Urothelium cell line (cell line): ENCODE results near the gene CFAP53.
"Not testable (repeated sequence)": the region's sequence is repeated elsewhere in the genome, so short reads cannot be mapped to it uniquely, and the experiment has no call there.

ENCODE experiments used
- DNase-seq: peaks from one replicate; pipeline ENCODE4 v3.0.0; 2011; ENCODE audit warnings: low spot score, mixed read lengths
- FAIRE-seq: peaks from 2 replicates; lab custom pipeline; 2011; peaks lifted over from hg19 to GRCh38; lab: Jason Lieb, UNC

Gene CFAP53, protein sequence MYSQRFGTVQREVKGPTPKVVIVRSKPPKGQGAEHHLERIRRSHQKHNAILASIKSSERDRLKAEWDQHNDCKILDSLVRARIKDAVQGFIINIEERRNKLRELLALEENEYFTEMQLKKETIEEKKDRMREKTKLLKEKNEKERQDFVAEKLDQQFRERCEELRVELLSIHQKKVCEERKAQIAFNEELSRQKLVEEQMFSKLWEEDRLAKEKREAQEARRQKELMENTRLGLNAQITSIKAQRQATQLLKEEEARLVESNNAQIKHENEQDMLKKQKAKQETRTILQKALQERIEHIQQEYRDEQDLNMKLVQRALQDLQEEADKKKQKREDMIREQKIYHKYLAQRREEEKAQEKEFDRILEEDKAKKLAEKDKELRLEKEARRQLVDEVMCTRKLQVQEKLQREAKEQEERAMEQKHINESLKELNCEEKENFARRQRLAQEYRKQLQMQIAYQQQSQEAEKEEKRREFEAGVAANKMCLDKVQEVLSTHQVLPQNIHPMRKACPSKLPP

DNA sequence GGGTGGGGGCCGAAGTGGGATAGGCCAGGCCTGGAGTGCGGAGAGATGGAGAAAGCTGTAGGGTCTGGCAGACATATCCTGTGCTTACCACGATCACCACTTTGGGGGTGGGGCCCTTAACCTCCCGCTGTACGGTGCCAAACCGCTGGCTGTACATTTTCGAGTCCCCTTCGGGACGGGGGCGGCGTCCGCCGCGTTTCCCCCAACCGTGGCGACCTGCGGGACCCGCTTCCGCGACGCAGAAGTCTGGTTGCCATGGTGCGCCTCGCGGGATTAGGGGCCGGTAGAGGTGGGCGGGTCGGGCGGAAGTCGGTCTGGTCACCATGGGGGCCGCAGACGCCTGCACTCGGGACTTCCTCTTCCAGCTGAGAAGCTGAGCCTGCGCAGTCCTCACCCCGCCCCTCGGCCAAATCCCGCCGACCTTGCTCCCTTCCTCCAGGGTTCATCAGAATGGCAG lies at the start of gene CFAP53:
TSS of gene CFAP53 (minus strand) at position 248 of the 457 bp plus-strand sequence. CDS start at position 157, 91 bp downstream.
- DNase-seq (peak; percentile 90), FAIRE-seq (no peak)

- DNase-seq (no peak), FAIRE-seq (no peak)
Measured at GRCh38 chr18:50315100-50315871, 49.0 kb upstream of the CFAP53 start.

GRCh38 chr18:50313873-50314460 lies 47.7 kb upstream of the CFAP53 start:
- no peak for DNase-seq
- no peak for FAIRE-seq

GRCh38 chr18:50313031-50313607 lies 46.8 kb upstream of the CFAP53 start:
- DNase-seq (no peak), FAIRE-seq (no peak)

GRCh38 chr18:50312296-50313030 lies 46.2 kb upstream of the CFAP53 start:
- no peak for FAIRE-seq
- no peak for DNase-seq

- FAIRE-seq (no peak), DNase-seq (no peak)
Measured at GRCh38 chr18:50311650-50312049, 45.4 kb upstream of the CFAP53 start.

- FAIRE-seq (no peak), DNase-seq (no peak)
Measured at GRCh38 chr18:50310080-50310479, 43.8 kb upstream of the CFAP53 start.

DNA sequence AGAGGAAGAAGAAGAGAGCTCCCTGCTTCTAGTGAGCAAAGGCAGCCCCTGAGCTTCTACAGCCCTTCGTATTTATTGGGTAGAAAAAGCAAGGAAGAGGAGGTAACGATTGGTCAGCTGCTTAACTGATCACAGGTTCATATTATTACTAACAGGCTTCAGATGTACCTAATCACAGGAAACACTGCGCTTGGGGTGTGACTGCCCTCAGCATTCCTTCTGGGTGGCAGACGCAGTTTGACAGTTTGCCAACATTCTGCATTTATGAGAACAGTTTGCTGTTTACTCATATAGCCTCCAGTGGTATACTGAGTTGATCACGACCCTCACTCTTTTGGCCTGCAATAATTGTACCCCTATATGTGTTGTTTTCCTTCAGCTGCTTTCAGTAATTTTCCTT lies 42.6 kb upstream of the CFAP53 start:
- not testable (repeated sequence) for FAIRE-seq, DNase-seq

- no peak for FAIRE-seq
Measured at GRCh38 chr18:50307738-50308470, 41.6 kb upstream of the CFAP53 start.

DNA sequence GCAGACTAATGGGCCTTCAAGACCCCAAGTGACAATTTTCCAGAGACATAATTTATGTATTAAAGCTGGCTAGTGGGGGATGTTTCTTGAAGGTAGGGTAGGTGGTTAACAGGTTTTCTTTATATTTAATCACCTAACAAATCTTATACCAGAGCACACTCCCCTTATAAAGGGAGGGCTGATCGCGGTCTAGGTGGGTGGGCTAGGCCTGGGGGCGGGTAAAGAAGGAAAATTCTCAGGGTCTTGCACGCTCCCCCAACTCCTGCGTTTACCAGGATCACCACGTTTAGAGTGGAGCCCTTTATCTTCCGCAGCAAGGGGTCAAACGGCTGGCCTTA lies 41.1 kb upstream of the CFAP53 start:
- FAIRE-seq = no peak

More at GRCh38 chr18:50307738-50308470, 41.6 kb upstream of the CFAP53 start:
- peak; percentile 91 for DNase-seq

DNA sequence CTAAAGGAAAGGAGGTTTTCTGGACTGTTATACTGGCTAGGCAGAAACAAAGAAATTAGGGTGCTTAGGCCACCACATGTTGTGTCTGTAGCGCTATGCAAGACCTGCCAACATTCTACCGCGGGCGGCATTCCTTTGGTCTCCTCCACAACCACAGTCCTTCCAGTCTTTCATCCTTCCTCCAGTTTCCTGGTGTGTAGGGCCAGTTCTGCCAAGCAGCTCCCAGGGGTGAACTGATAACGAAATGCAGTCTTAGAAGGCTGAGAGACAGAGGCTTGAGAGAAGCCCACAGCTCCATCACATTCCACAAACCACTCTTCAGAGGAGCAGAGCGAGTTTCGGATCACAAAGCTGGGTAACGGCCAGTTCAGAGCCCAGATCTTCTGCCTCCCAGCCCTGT lies 40.6 kb upstream of the CFAP53 start:
- FAIRE-seq (no peak), DNase-seq (no peak)

More for the DNA sequence above, 41.1 kb upstream of the CFAP53 start:
- DNase-seq = no peak

GRCh38 chr18:50301074-50301473 lies 34.8 kb upstream of the CFAP53 start:
- no peak for FAIRE-seq

DNA sequence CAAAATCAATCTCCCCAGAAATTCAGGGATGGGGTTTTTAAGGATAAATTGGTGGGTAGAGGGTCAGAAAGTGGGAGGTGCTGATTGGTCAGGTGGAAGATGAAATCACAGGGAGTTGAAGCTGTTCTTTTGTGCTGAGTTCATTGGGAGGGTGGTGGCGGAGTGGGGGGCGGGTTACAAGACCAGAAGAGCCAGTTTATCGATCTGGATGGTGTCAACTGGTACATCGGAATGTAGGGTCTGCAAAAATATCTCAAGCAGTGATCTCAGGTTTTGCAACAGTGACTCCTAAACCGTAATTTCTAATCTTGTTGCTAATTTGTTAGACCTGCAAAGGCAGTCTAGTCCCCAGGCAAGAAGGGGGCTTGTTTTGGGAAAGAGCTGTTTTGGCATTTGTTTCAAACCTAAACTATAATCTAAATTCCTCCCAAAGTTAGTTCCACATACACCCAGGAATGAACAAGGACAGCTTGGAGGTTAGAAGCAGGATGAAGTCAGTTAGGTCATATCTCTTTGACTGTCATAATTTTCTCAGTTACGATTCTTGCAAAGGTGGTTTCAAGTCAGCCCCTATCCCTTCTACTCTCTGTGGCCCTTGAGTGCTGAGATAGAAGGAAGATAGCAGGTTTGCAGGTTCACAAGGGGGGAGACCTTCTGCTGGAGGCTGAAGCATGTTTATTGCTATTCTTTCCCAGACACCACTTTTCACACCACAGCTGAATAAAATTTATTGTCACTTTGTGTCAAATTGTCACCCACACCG lies 33.5 kb upstream of the CFAP53 start:
- FAIRE-seq = no peak
- DNase-seq = no peak

More at GRCh38 chr18:50301074-50301473, 34.8 kb upstream of the CFAP53 start:
- no peak for DNase-seq

DNA sequence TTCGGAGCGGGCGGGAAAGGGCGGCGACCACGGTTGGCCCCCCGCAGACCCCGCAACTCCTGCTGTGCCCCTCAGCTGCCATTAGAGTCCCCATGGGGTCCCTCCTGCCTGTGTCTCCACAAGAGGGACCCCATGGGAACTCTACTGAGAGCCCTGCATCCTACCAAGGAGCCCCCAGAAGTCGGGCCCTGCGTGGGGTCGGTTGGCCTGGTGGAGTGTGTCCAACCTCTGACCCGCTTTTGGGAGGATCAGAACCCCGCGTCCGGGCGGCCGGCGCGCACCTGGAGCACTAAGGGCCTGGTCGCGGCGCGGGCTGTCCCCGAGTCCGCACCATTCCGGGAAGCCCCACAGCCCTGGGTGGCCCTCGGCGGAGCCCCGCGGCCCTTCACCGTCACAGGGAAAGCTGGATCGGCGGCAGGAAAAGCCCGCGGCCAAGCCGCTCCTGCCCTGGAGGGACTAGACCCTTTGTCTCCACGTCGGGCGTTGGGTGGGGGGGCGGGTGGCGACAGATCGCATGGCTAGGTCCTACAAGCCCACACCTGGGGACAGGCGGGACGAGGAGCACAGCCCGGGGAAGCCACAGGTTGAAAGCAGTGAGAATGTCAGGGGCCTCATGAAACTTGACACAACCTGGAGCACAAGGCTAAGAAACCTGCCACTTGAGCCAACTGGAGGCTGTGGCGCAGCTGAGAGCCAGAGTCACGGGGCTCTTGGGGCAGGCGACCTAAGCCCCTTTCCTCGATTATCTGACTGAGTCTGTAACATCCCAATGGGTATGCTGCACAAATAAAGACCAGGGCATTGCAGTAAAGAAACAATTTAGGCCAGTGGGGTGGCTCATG lies 32.4 kb upstream of the CFAP53 start:
- FAIRE-seq = no peak
- no peak for DNase-seq

DNA sequence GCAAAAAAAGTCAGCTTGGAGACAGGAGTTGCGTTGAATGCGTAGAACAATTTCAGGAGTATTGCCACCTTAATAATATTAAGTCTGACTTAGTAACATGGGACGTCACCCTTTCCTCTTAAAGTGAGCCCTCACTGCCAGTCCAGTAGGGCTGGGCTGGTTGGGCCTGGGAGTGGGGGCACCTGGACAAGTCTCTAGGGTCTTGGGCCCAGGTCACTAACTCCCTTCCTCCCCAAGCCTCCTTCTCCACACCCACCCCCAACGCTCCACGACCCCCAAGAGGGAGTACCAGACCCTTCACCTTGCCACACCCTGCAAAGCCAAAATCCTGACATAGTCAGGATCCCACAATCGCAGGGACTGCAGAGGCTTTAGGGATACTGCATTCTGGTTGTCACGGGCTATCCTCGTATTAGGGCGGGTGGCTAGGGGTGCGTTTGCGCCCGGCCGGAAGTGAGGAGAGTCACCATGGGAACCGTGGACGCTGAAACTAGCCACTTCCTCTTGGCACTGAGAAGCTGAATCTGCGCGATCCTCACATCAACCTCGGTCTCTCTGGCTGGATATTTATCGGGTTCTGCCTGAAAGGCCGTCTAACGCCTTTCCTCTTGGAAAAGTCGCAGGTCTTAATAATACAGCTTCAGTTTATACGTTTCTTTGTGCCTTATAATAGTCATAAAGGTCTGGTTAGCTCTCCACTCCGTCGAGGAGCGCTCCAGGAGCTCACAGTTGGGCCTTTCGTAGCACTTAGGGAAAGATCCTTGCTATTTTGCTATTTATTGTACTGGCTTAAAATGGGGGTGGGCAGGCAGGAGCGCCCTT lies 31.5 kb upstream of the CFAP53 start:
- peak; percentile 71 for DNase-seq
- FAIRE-seq = no peak

DNA sequence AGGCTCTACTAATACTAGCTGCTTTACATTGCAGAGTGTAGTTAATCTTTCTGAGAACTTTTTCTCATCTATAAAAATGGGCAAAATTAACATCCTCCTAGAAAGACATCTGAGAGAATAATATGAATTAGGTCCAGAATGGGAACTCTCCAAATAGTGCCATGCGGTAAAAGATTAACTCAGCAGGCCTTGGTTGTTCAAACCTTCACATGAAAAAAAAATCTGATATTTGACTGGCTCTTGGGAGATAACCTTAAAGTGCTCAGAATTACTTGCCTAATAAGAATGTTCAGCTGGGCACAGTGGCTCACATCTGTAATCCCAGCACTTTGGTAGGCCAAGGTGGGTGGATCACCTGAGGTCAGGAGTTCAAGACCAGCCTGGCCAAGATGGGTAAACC lies 26.7 kb upstream of the CFAP53 start:
- no peak for FAIRE-seq
- no peak for DNase-seq

DNA sequence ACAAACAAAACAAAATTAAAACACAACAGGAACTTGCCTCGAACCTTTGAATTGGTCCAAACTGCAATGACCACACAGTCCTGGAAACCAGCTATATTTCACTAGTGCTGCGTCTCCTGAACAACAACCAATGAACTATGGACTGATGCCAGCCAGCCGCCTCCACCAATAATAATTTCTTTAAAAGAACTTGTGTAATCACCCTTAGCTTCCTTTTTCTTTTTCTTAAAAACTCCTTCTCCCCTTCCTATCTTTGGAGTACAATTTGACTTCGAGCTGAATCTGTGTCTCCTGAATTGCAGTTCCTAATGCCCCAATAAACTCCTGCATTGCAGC lies 22.8 kb upstream of the CFAP53 start:
- no peak for FAIRE-seq

More for the DNA sequence above, 22.8 kb upstream of the CFAP53 start:
- no peak for DNase-seq
